ENCODE measurements around the gene COL8A1.

COL8A1 gene

DNA sequence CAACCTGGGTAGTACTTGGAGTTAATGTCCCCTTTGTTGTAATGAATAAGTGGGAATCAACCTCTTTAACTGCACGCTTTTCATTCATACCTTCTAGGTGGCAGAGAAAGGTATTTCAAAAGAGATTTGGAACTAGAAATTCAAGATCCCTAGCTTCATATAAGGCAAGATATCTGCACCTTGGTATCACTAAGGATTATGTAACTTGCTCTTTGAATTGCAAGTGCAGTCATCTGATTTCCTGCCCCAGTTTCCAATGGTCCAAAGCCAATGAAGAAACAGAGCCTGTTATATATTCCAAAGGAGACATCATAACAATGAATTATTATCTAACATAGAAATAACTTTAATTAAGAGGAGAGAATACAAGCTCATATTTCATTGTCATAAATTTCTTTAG lies 124.5 kb downstream of the COL8A1 start:
- no peak overlapping the region for H3K4ac ChIP-seq (ENCODE audit: low read length)
- H2BK15ac ChIP-seq (ENCODE audit: low read length): no peak overlapping the region
- H3K36me3 ChIP-seq (replicated peaks in 1 of 2; ENCODE audit: control insufficient read depth in 2 of 2, insufficient read depth in 2 of 2, low read length in 2 of 2): no peaks in the 10 kb centered on the region
- H4K8ac ChIP-seq (ENCODE audit: low read depth, low read length): no peak overlapping the region
- H4K91ac ChIP-seq (ENCODE audit: low read depth, low read length, poor library complexity): no peak overlapping the region
- H3K79me1 ChIP-seq (ENCODE audit: low read depth, low read length): no peaks in the 10 kb centered on the region
- DNase-seq (ENCODE audit: low spot score): no peak
- H3K18ac ChIP-seq (ENCODE audit: low read length): no peak overlapping the region
- H2BK5ac ChIP-seq (ENCODE audit: low read length): no peak overlapping the region
- H3K9me3 ChIP-seq (replicated peaks in 1 of 2; ENCODE audit: control insufficient read depth in 2 of 2, insufficient read depth in 1 of 2, low read depth in 1 of 2, low read length in 2 of 2): no peaks in the 10 kb centered on the region
- no peak overlapping the region for H2BK12ac ChIP-seq (ENCODE audit: low read length)
- H3K23ac ChIP-seq (ENCODE audit: low read depth, low read length, poor library complexity): no peak overlapping the region
- no peak overlapping the region for H3K9ac ChIP-seq (ENCODE audit: low read depth, low read length, poor library complexity)
- H2AFZ ChIP-seq (ENCODE audit: low read length): no peak overlapping the region
- no peak overlapping the region for H2AK5ac ChIP-seq (ENCODE audit: low read depth, low read length)
- no peak overlapping the region for H3K4me3 ChIP-seq (ENCODE audit: low read length in 2 of 2)
- no peak overlapping the region for H3K14ac ChIP-seq (ENCODE audit: low read length)
- peaks cover 0 to 2% of the 10 kb centered on the region in 2 donors for H3K4me1 ChIP-seq (ENCODE audit: control insufficient read depth in 2 of 2, insufficient read depth in 1 of 2, low read depth in 1 of 2, low read length in 2 of 2)
- no peak overlapping the region for H3K4me2 ChIP-seq (ENCODE audit: insufficient read depth, low read length, poor library complexity, severe bottlenecking)
- H3K27ac ChIP-seq (replicated peaks; ENCODE audit: low read length): no peak overlapping the region
- no peak overlapping the region for H2BK120ac ChIP-seq (ENCODE audit: low read depth, low read length)
- WGBS, 2 donors (ENCODE audit: extremely low coverage in 2 of 2, insufficient read length in 2 of 2, insufficient replicate concordance in 1 of 2): no CpG with 5 or more reads among the region's 1 CpG
- peaks cover 0 to 3% (median 0%) of the 10 kb centered on the region in 3 experiments for H3K27me3 ChIP-seq (ENCODE audit: control insufficient read depth in 3 of 3, insufficient read depth in 3 of 3, low read depth in 1 of 3, low read length in 3 of 3)

- no CpG with 5 or more reads among the region's 5 CpGs for WGBS, 2 donors (ENCODE audit: extremely low coverage in 2 of 2, insufficient read length in 2 of 2, insufficient replicate concordance in 1 of 2)
- no peak overlapping the region for H2AFZ ChIP-seq (ENCODE audit: low read length)
- H4K8ac ChIP-seq (ENCODE audit: low read depth, low read length): no peak overlapping the region
- H2BK12ac ChIP-seq (ENCODE audit: low read length): no peak overlapping the region
- H3K4me1 ChIP-seq (ENCODE audit: control insufficient read depth in 2 of 2, insufficient read depth in 1 of 2, low read depth in 1 of 2, low read length in 2 of 2): peaks cover 0 to 2% of the 10 kb centered on the region in 2 donors
- H3K36me3 ChIP-seq (replicated peaks in 1 of 2; ENCODE audit: control insufficient read depth in 2 of 2, insufficient read depth in 2 of 2, low read length in 2 of 2): no peaks in the 10 kb centered on the region
- H3K4me3 ChIP-seq (ENCODE audit: low read length in 2 of 2): no peak overlapping the region
- no peak overlapping the region for H3K14ac ChIP-seq (ENCODE audit: low read length)
- no peak overlapping the region for H2BK120ac ChIP-seq (ENCODE audit: low read depth, low read length)
- no peak overlapping the region for H3K18ac ChIP-seq (ENCODE audit: low read length)
- H3K9me3 ChIP-seq (replicated peaks in 1 of 2; ENCODE audit: control insufficient read depth in 2 of 2, insufficient read depth in 1 of 2, low read depth in 1 of 2, low read length in 2 of 2): no peaks in the 10 kb centered on the region
- no peak overlapping the region for H3K23ac ChIP-seq (ENCODE audit: low read depth, low read length, poor library complexity)
- no peak overlapping the region for H3K4ac ChIP-seq (ENCODE audit: low read length)
- H3K79me1 ChIP-seq (ENCODE audit: low read depth, low read length): no peaks in the 10 kb centered on the region
- H2AK5ac ChIP-seq (ENCODE audit: low read depth, low read length): no peak overlapping the region
- H3K9ac ChIP-seq (ENCODE audit: low read depth, low read length, poor library complexity): no peak overlapping the region
- H2BK15ac ChIP-seq (ENCODE audit: low read length): no peak overlapping the region
- H3K4me2 ChIP-seq (ENCODE audit: insufficient read depth, low read length, poor library complexity, severe bottlenecking): no peak overlapping the region
- H3K27ac ChIP-seq (replicated peaks; ENCODE audit: low read length): no peak overlapping the region
- no peak overlapping the region for H2BK5ac ChIP-seq (ENCODE audit: low read length)
- DNase-seq (ENCODE audit: low spot score): no peak
- peaks cover 0 to 3% (median 0%) of the 10 kb centered on the region in 3 experiments for H3K27me3 ChIP-seq (ENCODE audit: control insufficient read depth in 3 of 3, insufficient read depth in 3 of 3, low read depth in 1 of 3, low read length in 3 of 3)
- H4K91ac ChIP-seq (ENCODE audit: low read depth, low read length, poor library complexity): no peak overlapping the region
Measured at GRCh38 chr3:99764377-99764776, 126.0 kb downstream of the COL8A1 start.

GRCh38 chr3:99765042-99765942 lies 126.9 kb downstream of the COL8A1 start:
- Histone ChIP-seq H3K79me1 (ENCODE audit: low read depth, low read length) (no peaks in the 10 kb centered on the region), H3K14ac (ENCODE audit: low read length) (no peak overlapping the region), H2BK120ac (ENCODE audit: low read depth, low read length) (no peak overlapping the region), H3K18ac (ENCODE audit: low read length) (no peak overlapping the region), H3K4me2 (ENCODE audit: insufficient read depth, low read length, poor library complexity, severe bottlenecking) (no peak overlapping the region), H2BK12ac (ENCODE audit: low read length) (no peak overlapping the region), H3K23ac (ENCODE audit: low read depth, low read length, poor library complexity) (no peak overlapping the region), H3K4me1 (ENCODE audit: control insufficient read depth in 2 of 2, insufficient read depth in 1 of 2, low read depth in 1 of 2, low read length in 2 of 2) (peaks cover 0 to 2% of the 10 kb centered on the region in 2 donors), H2AK5ac (ENCODE audit: low read depth, low read length) (no peak overlapping the region), H3K27ac (replicated peaks; ENCODE audit: low read length) (no peak overlapping the region), H2AFZ (ENCODE audit: low read length) (no peak overlapping the region), H3K4ac (ENCODE audit: low read length) (no peak overlapping the region), H3K27me3 (ENCODE audit: control insufficient read depth in 3 of 3, insufficient read depth in 3 of 3, low read depth in 1 of 3, low read length in 3 of 3) (peaks cover 0 to 3% (median 0%) of the 10 kb centered on the region in 3 experiments), H3K36me3 (replicated peaks in 1 of 2; ENCODE audit: control insufficient read depth in 2 of 2, insufficient read depth in 2 of 2, low read length in 2 of 2) (no peaks in the 10 kb centered on the region), H3K4me3 (ENCODE audit: low read length in 2 of 2) (no peak overlapping the region), H3K9ac (ENCODE audit: low read depth, low read length, poor library complexity) (no peak overlapping the region), H4K91ac (ENCODE audit: low read depth, low read length, poor library complexity) (no peak overlapping the region), H4K8ac (ENCODE audit: low read depth, low read length) (no peak overlapping the region), H2BK5ac (ENCODE audit: low read length) (no peak overlapping the region), H3K9me3 (replicated peaks in 1 of 2; ENCODE audit: control insufficient read depth in 2 of 2, insufficient read depth in 1 of 2, low read depth in 1 of 2, low read length in 2 of 2) (no peaks in the 10 kb centered on the region), H2BK15ac (ENCODE audit: low read length) (no peak overlapping the region)
- DNase-seq (ENCODE audit: low spot score): no peak
- WGBS, 2 donors (ENCODE audit: extremely low coverage in 2 of 2, insufficient read length in 2 of 2, insufficient replicate concordance in 1 of 2): no CpG with 5 or more reads among the region's 2 CpGs

DNA sequence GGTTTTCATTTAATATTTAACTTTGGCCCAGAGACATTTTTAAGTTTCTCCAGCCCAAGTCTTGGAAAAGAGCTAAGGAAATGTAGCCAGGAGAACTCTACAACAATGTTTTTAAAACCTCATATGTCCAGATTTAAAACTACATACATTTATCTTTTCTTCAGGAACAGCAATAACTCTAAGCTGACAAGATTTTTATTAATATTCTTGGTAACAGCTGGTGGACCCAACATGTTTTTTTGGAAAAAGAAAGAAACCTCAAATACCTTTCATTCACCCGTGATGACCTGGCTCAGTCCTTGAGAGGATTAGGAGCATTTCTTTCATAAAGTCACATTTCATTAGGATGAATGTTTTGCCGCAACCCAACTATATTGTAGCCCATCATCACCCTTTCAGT lies 128.9 kb downstream of the COL8A1 start:
- Histone ChIP-seq H4K8ac (ENCODE audit: low read depth, low read length) (no peak overlapping the region), H2AK5ac (ENCODE audit: low read depth, low read length) (no peak overlapping the region), H3K27ac (replicated peaks; ENCODE audit: low read length) (no peak overlapping the region), H3K9ac (ENCODE audit: low read depth, low read length, poor library complexity) (no peak overlapping the region), H3K18ac (ENCODE audit: low read length) (no peak overlapping the region), H3K27me3 (ENCODE audit: control insufficient read depth in 3 of 3, insufficient read depth in 3 of 3, low read depth in 1 of 3, low read length in 3 of 3) (peaks cover 0 to 3% (median 0%) of the 10 kb centered on the region in 3 experiments), H3K36me3 (replicated peaks in 1 of 2; ENCODE audit: control insufficient read depth in 2 of 2, insufficient read depth in 2 of 2, low read length in 2 of 2) (no peaks in the 10 kb centered on the region), H2AFZ (ENCODE audit: low read length) (no peak overlapping the region), H3K23ac (ENCODE audit: low read depth, low read length, poor library complexity) (no peak overlapping the region), H2BK120ac (ENCODE audit: low read depth, low read length) (no peak overlapping the region), H3K9me3 (replicated peaks in 1 of 2; ENCODE audit: control insufficient read depth in 2 of 2, insufficient read depth in 1 of 2, low read depth in 1 of 2, low read length in 2 of 2) (no peaks in the 10 kb centered on the region), H3K4ac (ENCODE audit: low read length) (no peak overlapping the region), H2BK12ac (ENCODE audit: low read length) (no peak overlapping the region), H3K79me1 (ENCODE audit: low read depth, low read length) (no peaks in the 10 kb centered on the region), H2BK5ac (ENCODE audit: low read length) (no peak overlapping the region), H3K4me2 (ENCODE audit: insufficient read depth, low read length, poor library complexity, severe bottlenecking) (no peak overlapping the region), H2BK15ac (ENCODE audit: low read length) (no peak overlapping the region), H3K4me1 (ENCODE audit: control insufficient read depth in 2 of 2, insufficient read depth in 1 of 2, low read depth in 1 of 2, low read length in 2 of 2) (peaks cover 0 to 2% of the 10 kb centered on the region in 2 donors), H3K14ac (ENCODE audit: low read length) (no peak overlapping the region), H3K4me3 (ENCODE audit: low read length in 2 of 2) (no peak overlapping the region), H4K91ac (ENCODE audit: low read depth, low read length, poor library complexity) (no peak overlapping the region)
- WGBS, 2 donors (ENCODE audit: extremely low coverage in 2 of 2, insufficient read length in 2 of 2, insufficient replicate concordance in 1 of 2): no CpG with 5 or more reads among the region's 2 CpGs
- DNase-seq (ENCODE audit: low spot score): no peak
